Testis (tissue), 3 donors: Measurements from ENCODE around the gene ZKSCAN8. TPM values are rescaled to one million over a fixed set of nuclear protein-coding genes. Genes with fewer than 3 reads are reported as not detected.

Experiments
- DNase-seq: peaks from one replicate; pipeline ENCODE4 v3.0.0-alpha.2; 2019
- H3K27ac ChIP-seq, 2 donors: fragments of 200-600 bp; sonication (generic); one replicate each; pipeline ENCODE4 v1.5.1; 2019
- H3K27me3 ChIP-seq: fragments of 200-600 bp; sonication (generic); one replicate; pipeline ENCODE4 v1.5.1; 2019
- H3K36me3 ChIP-seq: fragments of 200-600 bp; sonication (generic); one replicate; pipeline ENCODE4 v1.5.1; 2017; ENCODE audit warnings: low read depth; ENCODE audit errors: missing control alignments
- H3K4me1 ChIP-seq: fragments of 200-600 bp; sonication (generic); one replicate; pipeline ENCODE4 v1.5.1; 2019
- H3K4me3 ChIP-seq, 2 donors: fragments of 200-600 bp; sonication (generic); one replicate each; pipeline ENCODE4 v1.5.1; 2017 to 2019
- H3K9me3 ChIP-seq: fragments of 200-600 bp; sonication (generic); one replicate; pipeline ENCODE4 v1.5.1; 2017
- CTCF ChIP-seq, 3 experiments: fragments of 450-650 bp in 2 of 3; fragments of 200-600 bp in 1 of 3; sonication (generic) in 1 of 3; IDR thresholded peaks; one replicate each; pipeline ENCODE4 v1.5.1; 2016 to 2019; ENCODE audit warnings: antibody characterized with exemption in 3 of 3, mild to moderate bottlenecking in 2 of 3, moderate library complexity in 1 of 3
- POLR2A ChIP-seq: fragments of 450-650 bp; IDR thresholded peaks from one replicate; pipeline ENCODE4 v1.6.1; 2017; ENCODE audit warnings: antibody characterized with exemption, mild to moderate bottlenecking, moderate library complexity
- WGBS, 2 donors: methylation state at CpG; one replicate each; pipeline ENCODE4 v1.1.5; 2018; 5-methylcytosine and 5-hydroxymethylcytosine counted together
- intact Hi-C: fragments of 100-400 bp; cut with DNase I; formaldehyde crosslinking; loops from one replicate; pipeline ENCODE4 v1.15.1; 2023; ENCODE audit warnings: low total_unique reads
- polyA plus RNA-seq: library from polyadenylated mRNA; stranded (reverse); fragments of 350-450 nt; fragmentation: Illumina TruSeq; extraction: RNeasy Lipid Tissue Mini Kit (QIAGEN cat#74804); gene quantifications from one replicate; pipeline ENCODE4 v1.2.3, GENCODE V29; 2014; ENCODE audit warnings: low read depth, low replicate concordance; ENCODE audit not compliant: insufficient read depth
- total RNA-seq, 2 donors: library from RNA; depleted of rRNA; stranded (reverse); fragments of >200 nt; gene quantifications; one replicate each; pipeline ENCODE4 v1.2.3, GENCODE V29; 2016

ZKSCAN8 gene
- total and polyA plus RNA-seq, 3 donors from 2014 or later: 20.9 to 36.4 (median 34.1) TPM

- Histone ChIP-seq H3K9me3 (no peaks in the 10 kb centered on the region), H3K36me3 (no peaks in the 10 kb centered on the region), H3K4me1 (peaks cover 14% of the 10 kb centered on the region), H3K4me3 (peak overlapping the region; percentile 93 to 94), H3K27ac (peak overlapping the region; percentile 93 to 96), H3K27me3 (no peaks in the 10 kb centered on the region)
- DNase-seq: no peak
- TF ChIP-seq CTCF (IDR thresholded peaks at IDR 0.05) (no peak), POLR2A (no peak)
- intact Hi-C loops: no loop called here
- 1% methylated on average over 6 of the region's 6 CpGs for WGBS, 2 donors
These were observed 4.1 kb upstream of the ZKSCAN8 start for GRCh38 chr6:28137505-28137981.

- 73 to 77% methylated on average over 9 of the region's 9 CpGs for WGBS, 2 donors
- Histone ChIP-seq H3K9me3 (no peaks in the 10 kb centered on the region), H3K4me3 (no peak overlapping the region), H3K4me1 (peaks cover 22% of the 10 kb centered on the region), H3K27me3 (no peaks in the 10 kb centered on the region), H3K27ac (no peak overlapping the region), H3K36me3 (no peaks in the 10 kb centered on the region)
- DNase-seq: no peak
- TF ChIP-seq CTCF (IDR thresholded peaks at IDR 0.05) (no peak), POLR2A (no peak)
- intact Hi-C loops: no loop called here
These were observed 1.7 kb upstream of the ZKSCAN8 start for GRCh38 chr6:28139860-28140543.

- H3K27ac ChIP-seq: no peak overlapping the region
These were observed 1.1 kb upstream of the ZKSCAN8 start for GRCh38 chr6:28140616-28141015.

GRCh38 chr6:28142446-28142845 lies 763 bp downstream of the ZKSCAN8 start:
- Histone ChIP-seq H3K4me1 (peaks cover 15% of the 10 kb centered on the region), H3K4me3 (peak overlapping the region; percentile 84 to 86), H3K36me3 (no peaks in the 10 kb centered on the region), H3K27ac (peak overlapping the region; percentile 77 to 79), H3K9me3 (no peaks in the 10 kb centered on the region), H3K27me3 (no peaks in the 10 kb centered on the region)
- TF ChIP-seq POLR2A (no peak), CTCF (IDR thresholded peaks at IDR 0.05) (no peak)
- intact Hi-C loops: no loop called here
- no peak for DNase-seq
- WGBS, 2 donors: 8 to 10% methylated on average over 4 of the region's 4 CpGs

More at GRCh38 chr6:28140616-28141015, 1.1 kb upstream of the ZKSCAN8 start:
- Histone ChIP-seq H3K9me3 (no peaks in the 10 kb centered on the region), H3K36me3 (no peaks in the 10 kb centered on the region), H3K4me1 (peaks cover 21% of the 10 kb centered on the region), H3K4me3 (no peak overlapping the region), H3K27me3 (no peaks in the 10 kb centered on the region)
- no peak for DNase-seq
- intact Hi-C loops: no loop called here
- 73 to 78% methylated on average over 5 of the region's 5 CpGs for WGBS, 2 donors
- TF ChIP-seq POLR2A: no peak
- TF ChIP-seq CTCF (IDR thresholded peaks at IDR 0.05): no peak

- Histone ChIP-seq H3K36me3 (no peaks in the 10 kb centered on the region), H3K4me3 (no peak overlapping the region), H3K4me1 (peaks cover 10% of the 10 kb centered on the region), H3K9me3 (no peaks in the 10 kb centered on the region), H3K27ac (no peak overlapping the region), H3K27me3 (no peaks in the 10 kb centered on the region)
- intact Hi-C loops: no loop called here
- no peak for TF ChIP-seq CTCF (IDR thresholded peaks at IDR 0.05)
- no peak for TF ChIP-seq POLR2A
- WGBS, 2 donors: 91 to 100% methylated on average over 1 of the region's 1 CpG
- no peak for DNase-seq
These were observed 3.5 kb downstream of the ZKSCAN8 start for GRCh38 chr6:28145231-28145630.
